SK-N-SH (cell line): ENCODE measurements around the gene ANKRD44. TPM values are rescaled to one million over a fixed set of nuclear protein-coding genes. Genes with fewer than 3 reads are reported as not detected.

Source experiments
- CTCF ChIA-PET: fragments of 300-600, 350-600 bp; formaldehyde crosslinking; extraction: SDS; loops from one replicate; lab custom pipeline; 2021; lab: Yijun Ruan, JAX
- POLR2A ChIA-PET: fragments of 350-600 bp; sonication (Branson Sonifier 250); formaldehyde crosslinking; extraction: SDS; loops from one replicate; lab custom pipeline; 2020; ENCODE audit warnings: antibody characterized with exemption, inconsistent platforms; lab: Yijun Ruan, JAX
- DNase-seq: peaks from one replicate; pipeline ENCODE4 v3.0.0; 2012
- H2AFZ ChIP-seq: fragments of 200-600 bp; sonication (generic); 2 replicates; pipeline ENCODE4 v1.8.1; 2016; ENCODE audit warnings: antibody characterized with exemption, mild to moderate bottlenecking, low read depth
- H3F3A ChIP-seq: fragments of 200-600 bp; sonication (generic); replicated peaks from 2 replicates; pipeline ENCODE3; 2016; ENCODE audit warnings: antibody characterized with exemption, mild to moderate bottlenecking; ENCODE audit not compliant: insufficient read depth
- H3K27ac ChIP-seq, 2 experiments: fragments of 200-500 bp in 1 of 2; fragments of 200-600 bp in 1 of 2; sonication (Bioruptor generic) in 1 of 2; sonication (generic), shearing (Covaris generic) in 1 of 2; 2 replicates each; pipeline versions ENCODE4 v1.5.1 to v1.6.1; 2014 to 2016; ENCODE audit warnings: low read depth in 2 of 2, inconsistent platforms in 1 of 2, low read length in 1 of 2, mild to moderate bottlenecking in 1 of 2, mixed read lengths in 1 of 2
- H3K27me3 ChIP-seq: fragments of 200-600 bp; sonication (generic), shearing (Covaris generic); 2 replicates; pipeline ENCODE4 v1.6.1; 2016; ENCODE audit warnings: mixed run types; ENCODE audit not compliant: insufficient read depth
- H3K36me3 ChIP-seq, 2 experiments: fragments of 200-500 bp in 1 of 2; fragments of 200-600 bp in 1 of 2; sonication (Bioruptor generic) in 1 of 2; sonication (generic) in 1 of 2; replicated peaks in 1 of 2; 2 replicates each; pipeline versions ENCODE3 to v1.5.1; 2014 to 2016; ENCODE audit warnings: low read length in 1 of 2, mild to moderate bottlenecking in 1 of 2; ENCODE audit not compliant: insufficient read depth in 2 of 2, control insufficient read depth in 1 of 2
- H3K4me1 ChIP-seq, 2 experiments: fragments of 200-500 bp in 1 of 2; fragments of 200-600 bp in 1 of 2; sonication (Bioruptor generic) in 1 of 2; sonication (generic), shearing (Covaris generic) in 1 of 2; 2 replicates each; pipeline versions ENCODE4 v1.5.1 to v1.6.1; 2014 to 2016; ENCODE audit warnings: low read depth in 1 of 2, low read length in 1 of 2, mixed run types in 1 of 2; ENCODE audit not compliant: insufficient read depth in 2 of 2, control insufficient read depth in 1 of 2
- H3K4me2 ChIP-seq: fragments of 200-600 bp; sonication (generic), shearing (Covaris generic); 2 replicates; pipeline ENCODE4 v1.6.1; 2017; ENCODE audit warnings: mixed run types
- H3K4me3 ChIP-seq, 2 experiments: fragments of 200-500 bp in 1 of 2; fragments of 200-600 bp in 1 of 2; sonication (Bioruptor generic) in 1 of 2; sonication (generic), shearing (Covaris generic) in 1 of 2; 2 replicates each; pipeline versions ENCODE4 v1.5.1 to v1.8.1; 2014 to 2016; ENCODE audit warnings: low read depth in 2 of 2, inconsistent platforms in 1 of 2, low read length in 1 of 2, mild to moderate bottlenecking in 1 of 2, mixed read lengths in 1 of 2, moderate library complexity in 1 of 2
- H3K79me2 ChIP-seq: fragments of 200-600 bp; sonication (generic); 2 replicates; pipeline ENCODE4 v1.8.1; 2017; ENCODE audit warnings: mild to moderate bottlenecking; ENCODE audit not compliant: insufficient read depth
- H3K9ac ChIP-seq: fragments of 200-600 bp; sonication (generic); 2 replicates; pipeline ENCODE4 v1.6.1; 2017; ENCODE audit warnings: mixed run types
- H3K9me2 ChIP-seq: fragments of 200-600 bp; sonication (generic); 2 replicates; pipeline ENCODE4 v1.6.1; 2017; ENCODE audit warnings: mixed run types
- H3K9me3 ChIP-seq: fragments of 200-600 bp; sonication (generic); 2 replicates; pipeline ENCODE4 v1.6.1; 2017; ENCODE audit warnings: mixed run types, mild to moderate bottlenecking, moderate library complexity
- H4K20me1 ChIP-seq: fragments of 200-600 bp; sonication (generic); 2 replicates; pipeline ENCODE4 v1.6.1; 2017; ENCODE audit warnings: mild to moderate bottlenecking, mixed run types; ENCODE audit not compliant: insufficient read depth
- CHD2 ChIP-seq: fragments of 150-350 bp; IDR thresholded peaks from 2 replicates; pipeline ENCODE4 v1.6.1; 2018; ENCODE audit warnings: low read length; ENCODE audit not compliant: partially characterized antibody
- EP300 ChIP-seq, 2 experiments: IDR thresholded peaks; 2 replicates each; pipeline versions ENCODE4 v1.4.0 to v1.6.1; 2012; ENCODE audit warnings: borderline replicate concordance in 1 of 2, low read depth in 1 of 2, low read length in 1 of 2
- FOSL2 ChIP-seq: IDR thresholded peaks from 2 replicates; pipeline ENCODE4 v1.4.0; 2012; ENCODE audit warnings: low read depth, mild to moderate bottlenecking, moderate library complexity, borderline replicate concordance
- FOXJ3 ChIP-seq: sonication (generic); formaldehyde crosslinking; IDR thresholded peaks from 2 replicates; pipeline ENCODE4 v1.5.1; 2020; ENCODE audit warnings: mild to moderate bottlenecking, missing genetic modification reagents
- FOXM1 ChIP-seq: IDR thresholded peaks from 2 replicates; pipeline ENCODE4 v1.4.0; 2012; ENCODE audit warnings: low read depth, mild to moderate bottlenecking
- GATA2 ChIP-seq: sonication (generic); formaldehyde crosslinking; IDR thresholded peaks from 2 replicates; pipeline ENCODE4 v1.5.0; 2020; ENCODE audit warnings: mild to moderate bottlenecking, missing genetic modification reagents
- JUND ChIP-seq: IDR thresholded peaks from 2 replicates; pipeline ENCODE4 v1.4.0; 2012
- MEF2A ChIP-seq: IDR thresholded peaks from 2 replicates; pipeline ENCODE4 v1.4.0; 2012; ENCODE audit warnings: low read depth, borderline replicate concordance
- MXI1 ChIP-seq: IDR thresholded peaks from 2 replicates; pipeline ENCODE4 v1.6.1; 2012; ENCODE audit warnings: mild to moderate bottlenecking, low read depth, low read length, improper control_type of control experiment
- RAD21 ChIP-seq: IDR thresholded peaks from 2 replicates; pipeline ENCODE4 v1.6.1; 2012; ENCODE audit warnings: mild to moderate bottlenecking, low read length
- RCOR1 ChIP-seq: fragments of 150-350 bp; IDR thresholded peaks from 2 replicates; pipeline ENCODE4 v1.6.1; 2017; ENCODE audit warnings: antibody characterized with exemption, low read length
- RXRA ChIP-seq: IDR thresholded peaks from 2 replicates; pipeline ENCODE4 v1.4.0; 2012; ENCODE audit warnings: low read depth, mild to moderate bottlenecking, borderline replicate concordance
- TAF1 ChIP-seq: IDR thresholded peaks from 2 replicates; pipeline ENCODE4 v1.6.1; 2012; ENCODE audit warnings: low read depth, mild to moderate bottlenecking, low read length, moderate library complexity, borderline replicate concordance
- TCF12 ChIP-seq: IDR thresholded peaks from 2 replicates; pipeline ENCODE4 v1.4.0; 2012
- TEAD4 ChIP-seq: IDR thresholded peaks from 2 replicates; pipeline ENCODE4 v1.4.0; 2012; ENCODE audit warnings: mild to moderate bottlenecking, borderline replicate concordance; ENCODE audit not compliant: insufficient read depth
- YY1 ChIP-seq: IDR thresholded peaks from 2 replicates; pipeline ENCODE4 v1.4.0; 2012; ENCODE audit warnings: low read depth, mild to moderate bottlenecking
- WGBS: methylation state at CpG from one replicate; pipeline ENCODE4 v1.1.6; 2017; ENCODE audit warnings: low lambda C conversion rate; 5-methylcytosine and 5-hydroxymethylcytosine counted together
- polyA plus RNA-seq, 3 experiments: library from polyadenylated mRNA; depleted of rRNA; stranded (reverse); fragments of >200 nt; gene quantifications; 2 replicates each; pipeline ENCODE4 v1.2.3, GENCODE V29; 2012
- TF ChIP-seq, protein P1 (sequence below): IDR thresholded peaks from 2 replicates; pipeline ENCODE4 v1.4.0; 2012; ENCODE audit warnings: low read depth, borderline replicate concordance
- TF ChIP-seq, protein P2 (sequence below): fragments of 150-350 bp; IDR thresholded peaks from 2 replicates; pipeline ENCODE4 v1.6.1; 2017; ENCODE audit warnings: antibody characterized with exemption, low read length, low read depth, borderline replicate concordance
- TF ChIP-seq, protein P3 (sequence below): fragments of 200-600 bp; sonication (generic); IDR thresholded peaks from 2 replicates; pipeline ENCODE4 v1.6.1; 2017; ENCODE audit warnings: antibody characterized with exemption, mild to moderate bottlenecking, moderate library complexity
- TF ChIP-seq, protein P4 (sequence below): IDR thresholded peaks from 2 replicates; pipeline ENCODE4 v1.4.0; 2012; ENCODE audit warnings: low read depth
- TF ChIP-seq, protein P5 (sequence below): IDR thresholded peaks from 2 replicates; pipeline ENCODE4 v1.4.0; 2012; ENCODE audit warnings: low read depth, borderline replicate concordance
- TF ChIP-seq, protein P6 (sequence below): fragments of 150-350 bp; IDR thresholded peaks from 2 replicates; pipeline ENCODE4 v1.6.1; 2016; ENCODE audit warnings: mild to moderate bottlenecking, low read depth, low read length

Gene ANKRD44
- polyA plus RNA-seq, 1 of the 3 experiments (the other 2 are of a cell fraction) = 12.5 TPM

DNA sequence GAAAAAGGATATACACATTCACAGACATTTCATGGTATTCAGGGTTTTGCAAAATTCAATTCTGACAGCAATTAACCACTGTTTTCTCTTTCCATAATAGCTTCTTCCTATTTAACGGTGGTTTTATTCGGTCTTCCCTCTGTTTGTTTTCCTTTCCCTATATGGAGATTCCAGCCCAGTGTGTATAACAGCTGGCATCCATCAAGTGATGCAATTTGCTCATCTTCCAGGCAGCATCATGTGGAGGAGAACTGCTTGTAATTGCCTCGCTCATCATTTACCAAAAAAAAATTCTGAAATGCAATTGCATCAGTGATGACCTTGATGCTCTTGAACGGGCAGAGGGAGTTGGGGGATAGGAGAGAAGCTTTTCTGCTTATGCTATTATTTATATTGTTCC is 218.1 kb downstream of the ANKRD44 start (continued):
- TF ChIP-seq EP300 (IDR thresholded peaks at IDR 0.05; ENCODE audit: borderline replicate concordance in 1 of 2, low read depth in 1 of 2, low read length in 1 of 2) (peak; percentile 33 to 98; a peak in 3 of 4 replicates), JUND (peak; percentile 13; the same call in 1 of the 2 replicates), CHD2 (peak; percentile 95), MEF2A (no peak), GATA2 (CRISPR knock-in tag) (peak; percentile 91), TAF1 (no peak), RAD21 (peak; percentile 52)
- TF ChIP-seq, protein P1, sequence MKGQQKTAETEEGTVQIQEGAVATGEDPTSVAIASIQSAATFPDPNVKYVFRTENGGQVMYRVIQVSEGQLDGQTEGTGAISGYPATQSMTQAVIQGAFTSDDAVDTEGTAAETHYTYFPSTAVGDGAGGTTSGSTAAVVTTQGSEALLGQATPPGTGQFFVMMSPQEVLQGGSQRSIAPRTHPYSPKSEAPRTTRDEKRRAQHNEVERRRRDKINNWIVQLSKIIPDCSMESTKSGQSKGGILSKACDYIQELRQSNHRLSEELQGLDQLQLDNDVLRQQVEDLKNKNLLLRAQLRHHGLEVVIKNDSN = peak; percentile 33; the same call in 1 of the 2 replicates
- TF ChIP-seq, protein P2, sequence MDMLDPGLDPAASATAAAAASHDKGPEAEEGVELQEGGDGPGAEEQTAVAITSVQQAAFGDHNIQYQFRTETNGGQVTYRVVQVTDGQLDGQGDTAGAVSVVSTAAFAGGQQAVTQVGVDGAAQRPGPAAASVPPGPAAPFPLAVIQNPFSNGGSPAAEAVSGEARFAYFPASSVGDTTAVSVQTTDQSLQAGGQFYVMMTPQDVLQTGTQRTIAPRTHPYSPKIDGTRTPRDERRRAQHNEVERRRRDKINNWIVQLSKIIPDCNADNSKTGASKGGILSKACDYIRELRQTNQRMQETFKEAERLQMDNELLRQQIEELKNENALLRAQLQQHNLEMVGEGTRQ = no peak

DNA sequence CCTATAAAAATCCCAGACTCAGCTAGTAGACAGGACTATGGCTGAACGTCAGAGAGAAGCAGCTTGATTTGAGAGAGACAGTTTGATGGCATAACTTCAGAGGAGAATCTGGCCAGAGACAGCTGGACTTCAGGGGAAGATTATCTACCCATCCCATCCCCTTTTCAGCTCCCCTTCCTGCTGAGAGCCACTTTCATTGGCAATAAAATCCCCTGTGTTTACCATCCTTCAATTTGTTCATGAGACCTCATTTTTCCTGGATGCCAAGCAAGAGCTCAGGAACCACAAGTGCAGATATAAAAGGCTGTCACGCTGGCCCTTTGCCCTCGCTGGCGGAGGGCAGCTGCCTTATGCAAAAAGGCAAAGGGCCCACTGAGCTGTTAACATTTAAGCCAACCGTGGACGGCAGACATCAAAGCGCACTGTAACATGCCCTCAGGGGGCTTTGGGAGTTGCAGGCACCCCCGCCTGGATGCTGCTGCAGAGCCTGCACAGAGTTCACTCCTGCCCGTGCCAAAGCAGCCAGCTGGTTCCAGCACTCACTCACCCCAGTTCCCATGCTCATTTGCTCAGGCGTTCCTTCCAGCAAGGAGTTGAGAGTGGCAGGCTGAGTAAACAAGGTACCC is 219.7 kb downstream of the ANKRD44 start:
- WGBS = 57% methylated on average over 5 of the region's 10 CpGs
- peak; percentile 36 for DNase-seq
- CTCF ChIA-PET = interaction anchor here (0.8 to 4.5 kb wide), 11 partner anchors 9 to 288 kb away, joined by 3 to 25 read pairs (median 4); no protein-coding TSS in a partner anchor
- TF ChIP-seq JUND = no peak
- TF ChIP-seq YY1 = no peak
- TF ChIP-seq TEAD4 = no peak
- TF ChIP-seq, protein P3, sequence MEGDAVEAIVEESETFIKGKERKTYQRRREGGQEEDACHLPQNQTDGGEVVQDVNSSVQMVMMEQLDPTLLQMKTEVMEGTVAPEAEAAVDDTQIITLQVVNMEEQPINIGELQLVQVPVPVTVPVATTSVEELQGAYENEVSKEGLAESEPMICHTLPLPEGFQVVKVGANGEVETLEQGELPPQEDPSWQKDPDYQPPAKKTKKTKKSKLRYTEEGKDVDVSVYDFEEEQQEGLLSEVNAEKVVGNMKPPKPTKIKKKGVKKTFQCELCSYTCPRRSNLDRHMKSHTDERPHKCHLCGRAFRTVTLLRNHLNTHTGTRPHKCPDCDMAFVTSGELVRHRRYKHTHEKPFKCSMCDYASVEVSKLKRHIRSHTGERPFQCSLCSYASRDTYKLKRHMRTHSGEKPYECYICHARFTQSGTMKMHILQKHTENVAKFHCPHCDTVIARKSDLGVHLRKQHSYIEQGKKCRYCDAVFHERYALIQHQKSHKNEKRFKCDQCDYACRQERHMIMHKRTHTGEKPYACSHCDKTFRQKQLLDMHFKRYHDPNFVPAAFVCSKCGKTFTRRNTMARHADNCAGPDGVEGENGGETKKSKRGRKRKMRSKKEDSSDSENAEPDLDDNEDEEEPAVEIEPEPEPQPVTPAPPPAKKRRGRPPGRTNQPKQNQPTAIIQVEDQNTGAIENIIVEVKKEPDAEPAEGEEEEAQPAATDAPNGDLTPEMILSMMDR = no peak
- peak; percentile 91 for TF ChIP-seq RCOR1
- TF ChIP-seq FOXJ3 = peak; percentile 92
- TF ChIP-seq RXRA = no peak
- TF ChIP-seq FOXM1 = no peak
- TF ChIP-seq, protein P4, sequence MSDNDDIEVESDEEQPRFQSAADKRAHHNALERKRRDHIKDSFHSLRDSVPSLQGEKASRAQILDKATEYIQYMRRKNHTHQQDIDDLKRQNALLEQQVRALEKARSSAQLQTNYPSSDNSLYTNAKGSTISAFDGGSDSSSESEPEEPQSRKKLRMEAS = no peak
- TF ChIP-seq, protein P5, sequence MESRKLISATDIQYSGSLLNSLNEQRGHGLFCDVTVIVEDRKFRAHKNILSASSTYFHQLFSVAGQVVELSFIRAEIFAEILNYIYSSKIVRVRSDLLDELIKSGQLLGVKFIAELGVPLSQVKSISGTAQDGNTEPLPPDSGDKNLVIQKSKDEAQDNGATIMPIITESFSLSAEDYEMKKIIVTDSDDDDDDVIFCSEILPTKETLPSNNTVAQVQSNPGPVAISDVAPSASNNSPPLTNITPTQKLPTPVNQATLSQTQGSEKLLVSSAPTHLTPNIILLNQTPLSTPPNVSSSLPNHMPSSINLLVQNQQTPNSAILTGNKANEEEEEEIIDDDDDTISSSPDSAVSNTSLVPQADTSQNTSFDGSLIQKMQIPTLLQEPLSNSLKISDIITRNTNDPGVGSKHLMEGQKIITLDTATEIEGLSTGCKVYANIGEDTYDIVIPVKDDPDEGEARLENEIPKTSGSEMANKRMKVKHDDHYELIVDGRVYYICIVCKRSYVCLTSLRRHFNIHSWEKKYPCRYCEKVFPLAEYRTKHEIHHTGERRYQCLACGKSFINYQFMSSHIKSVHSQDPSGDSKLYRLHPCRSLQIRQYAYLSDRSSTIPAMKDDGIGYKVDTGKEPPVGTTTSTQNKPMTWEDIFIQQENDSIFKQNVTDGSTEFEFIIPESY = no peak
- TF ChIP-seq EP300 (IDR thresholded peaks at IDR 0.05; ENCODE audit: borderline replicate concordance in 1 of 2, low read depth in 1 of 2, low read length in 1 of 2) = peak in 1 of 2 experiments; percentile 86; a peak in 2 of 4 replicates
- TF ChIP-seq FOSL2 = no peak
- no peak for TF ChIP-seq TAF1
- TF ChIP-seq GATA2 (CRISPR knock-in tag) = peak; percentile 56; the same call in 1 of the 2 replicates
- TF ChIP-seq RAD21 = peak; percentile 29
- TF ChIP-seq MXI1 = peak; percentile 39; the same call in 1 of the 2 replicates
- no peak for TF ChIP-seq TCF12
- TF ChIP-seq, protein P2 = no peak
- TF ChIP-seq, protein P6, sequence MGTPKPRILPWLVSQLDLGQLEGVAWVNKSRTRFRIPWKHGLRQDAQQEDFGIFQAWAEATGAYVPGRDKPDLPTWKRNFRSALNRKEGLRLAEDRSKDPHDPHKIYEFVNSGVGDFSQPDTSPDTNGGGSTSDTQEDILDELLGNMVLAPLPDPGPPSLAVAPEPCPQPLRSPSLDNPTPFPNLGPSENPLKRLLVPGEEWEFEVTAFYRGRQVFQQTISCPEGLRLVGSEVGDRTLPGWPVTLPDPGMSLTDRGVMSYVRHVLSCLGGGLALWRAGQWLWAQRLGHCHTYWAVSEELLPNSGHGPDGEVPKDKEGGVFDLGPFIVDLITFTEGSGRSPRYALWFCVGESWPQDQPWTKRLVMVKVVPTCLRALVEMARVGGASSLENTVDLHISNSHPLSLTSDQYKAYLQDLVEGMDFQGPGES = no peak

More for the DNA sequence above, 219.7 kb downstream of the ANKRD44 start:
- no peaks in the 10 kb centered on the region for H3K36me3 ChIP-seq
- H3K9me3 ChIP-seq = no peaks in the 10 kb centered on the region
- H2AFZ ChIP-seq = no peak overlapping the region
- no peaks in the 10 kb centered on the region for H3K27me3 ChIP-seq
- H3F3A ChIP-seq = no peaks in the 10 kb centered on the region
- POLR2A ChIA-PET = interaction anchor here (1.0 kb wide), 2 partner anchors 10 to 32 kb away, joined by 3 read pairs; no protein-coding TSS in a partner anchor
- H3K27ac ChIP-seq = peak overlapping the region in 1 of 2 experiments; percentile 93; a peak in 2 of 4 replicates
- no peaks in the 10 kb centered on the region for H3K9me2 ChIP-seq
- no peaks in the 10 kb centered on the region for H4K20me1 ChIP-seq
- no peaks in the 10 kb centered on the region for H3K79me2 ChIP-seq
- no peak overlapping the region for H3K4me2 ChIP-seq
- no peak overlapping the region for H3K9ac ChIP-seq
- H3K4me3 ChIP-seq = no peak overlapping the region
- peaks cover 12 to 75% of the 10 kb centered on the region in 2 experiments; a peak in 3 of 4 replicates for H3K4me1 ChIP-seq
